Ascending aorta (tissue), 2 donors: ENCODE results near the gene XRCC6. TPM values are rescaled to one million over a fixed set of nuclear protein-coding genes. Genes with fewer than 3 reads are reported as not detected.

Source experiments
- DNase-seq, 2 donors: peaks; one replicate each; pipeline ENCODE4 v3.0.0-alpha.2; 2019; ENCODE audit warnings: low spot score in 2 of 2
- H3K27ac ChIP-seq, 2 donors: fragments of 200-600 bp; sonication (generic); one replicate each; pipeline ENCODE4 v1.5.1; 2016 to 2017; ENCODE audit warnings: mild to moderate bottlenecking in 1 of 2
- H3K27me3 ChIP-seq: fragments of 200-600 bp; sonication (generic); one replicate; pipeline ENCODE4 v1.5.1; 2017
- H3K36me3 ChIP-seq, 2 donors: fragments of 200-600 bp; sonication (generic); one replicate each; pipeline ENCODE4 v1.5.1; 2016
- H3K4me1 ChIP-seq, 2 donors: fragments of 200-600 bp; sonication (generic); one replicate each; pipeline ENCODE4 v1.5.1; 2016 to 2017; ENCODE audit warnings: mild to moderate bottlenecking in 1 of 2
- H3K4me3 ChIP-seq, 2 donors: fragments of 200-600 bp; sonication (generic); one replicate each; pipeline ENCODE4 v1.5.1; 2016 to 2017; ENCODE audit warnings: mild to moderate bottlenecking in 1 of 2
- H3K9me3 ChIP-seq, 2 donors: fragments of 200-600 bp; sonication (generic); one replicate each; pipeline ENCODE4 v1.5.1; 2016
- intact Hi-C: fragments of 100-400 bp; cut with DNase I; formaldehyde crosslinking; loops from one replicate; pipeline ENCODE4 v1.15.1; 2023
- total RNA-seq: library from RNA; depleted of rRNA; stranded (reverse); fragments of >200 nt; gene quantifications from one replicate; pipeline ENCODE4 v1.1.0, GENCODE V29; 2016
- TF ChIP-seq, protein P1 (sequence below), 3 experiments: fragments of 200-600 bp in 2 of 3; fragments of 450-650 bp in 1 of 3; sonication (generic) in 2 of 3; IDR thresholded peaks; one replicate each; pipeline ENCODE4 v1.5.1; 2016 to 2019; ENCODE audit warnings: antibody characterized with exemption in 3 of 3, mild to moderate bottlenecking in 1 of 3, moderate library complexity in 1 of 3

The XRCC6 gene
- total RNA-seq, 1 donor from 2014 or later = 89.7 TPM

DNA sequence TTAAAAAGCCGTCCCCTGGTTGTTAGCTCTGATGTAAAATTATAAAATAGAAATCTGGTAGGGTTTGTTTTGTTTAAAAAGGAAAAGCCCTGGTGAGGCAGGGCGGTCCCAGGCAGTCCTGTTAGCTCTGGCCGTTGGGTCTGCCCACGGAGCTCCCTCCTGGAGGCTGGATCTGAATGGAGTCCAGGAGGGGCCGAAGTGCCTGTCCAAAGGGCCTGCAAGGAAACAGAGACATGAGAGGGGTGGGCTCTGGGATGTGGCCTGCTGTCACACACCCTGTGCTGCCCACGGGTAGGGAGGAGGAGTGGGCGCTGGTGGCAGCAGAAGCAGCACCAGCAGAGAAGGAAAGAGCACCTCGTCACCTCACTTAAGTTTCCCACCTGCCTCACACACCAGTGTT lies 20.1 kb upstream of the XRCC6 start:
- Histone ChIP-seq H3K36me3 (peaks cover 22 to 46% of the 10 kb centered on the region in 2 donors), H3K4me1 (peaks cover 0 to 5% of the 10 kb centered on the region in 2 donors), H3K9me3 (no peaks in the 10 kb centered on the region), H3K4me3 (no peak overlapping the region), H3K27ac (no peak overlapping the region), H3K27me3 (no peaks in the 10 kb centered on the region)
- DNase-seq = no peak
- TF ChIP-seq, protein P1, sequence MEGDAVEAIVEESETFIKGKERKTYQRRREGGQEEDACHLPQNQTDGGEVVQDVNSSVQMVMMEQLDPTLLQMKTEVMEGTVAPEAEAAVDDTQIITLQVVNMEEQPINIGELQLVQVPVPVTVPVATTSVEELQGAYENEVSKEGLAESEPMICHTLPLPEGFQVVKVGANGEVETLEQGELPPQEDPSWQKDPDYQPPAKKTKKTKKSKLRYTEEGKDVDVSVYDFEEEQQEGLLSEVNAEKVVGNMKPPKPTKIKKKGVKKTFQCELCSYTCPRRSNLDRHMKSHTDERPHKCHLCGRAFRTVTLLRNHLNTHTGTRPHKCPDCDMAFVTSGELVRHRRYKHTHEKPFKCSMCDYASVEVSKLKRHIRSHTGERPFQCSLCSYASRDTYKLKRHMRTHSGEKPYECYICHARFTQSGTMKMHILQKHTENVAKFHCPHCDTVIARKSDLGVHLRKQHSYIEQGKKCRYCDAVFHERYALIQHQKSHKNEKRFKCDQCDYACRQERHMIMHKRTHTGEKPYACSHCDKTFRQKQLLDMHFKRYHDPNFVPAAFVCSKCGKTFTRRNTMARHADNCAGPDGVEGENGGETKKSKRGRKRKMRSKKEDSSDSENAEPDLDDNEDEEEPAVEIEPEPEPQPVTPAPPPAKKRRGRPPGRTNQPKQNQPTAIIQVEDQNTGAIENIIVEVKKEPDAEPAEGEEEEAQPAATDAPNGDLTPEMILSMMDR (IDR thresholded peaks at IDR 0.05) = no peak
- intact Hi-C loops = no loop called here

DNA sequence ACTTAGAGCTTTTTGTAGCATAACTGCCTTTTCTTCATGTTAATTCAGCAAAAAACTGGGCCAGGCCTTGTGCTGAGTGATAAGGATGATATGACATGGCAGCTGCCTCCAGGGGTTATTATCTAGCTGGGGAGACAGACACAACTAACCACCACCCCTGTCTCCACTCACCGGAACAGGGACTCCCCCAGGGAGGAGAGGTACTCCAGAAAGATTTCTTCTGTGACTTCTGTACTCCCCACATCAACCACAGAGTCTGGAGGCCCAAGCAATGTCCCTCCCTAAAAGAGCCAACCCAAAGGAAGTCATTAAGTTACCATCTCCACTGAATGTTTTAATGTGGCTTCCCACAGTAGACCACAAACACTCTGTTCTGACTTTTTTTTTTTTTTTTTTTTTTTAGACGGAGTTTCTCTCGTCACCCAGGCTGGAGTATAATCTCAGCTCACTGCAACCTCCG lies 17.2 kb upstream of the XRCC6 start:
- Histone ChIP-seq H3K27me3 (no peaks in the 10 kb centered on the region), H3K27ac (no peak overlapping the region), H3K4me1 (no peaks in the 10 kb centered on the region), H3K36me3 (peaks cover 22 to 55% of the 10 kb centered on the region in 2 donors), H3K4me3 (no peak overlapping the region), H3K9me3 (no peaks in the 10 kb centered on the region)
- intact Hi-C loops = no loop called here
- TF ChIP-seq, protein P1 (IDR thresholded peaks at IDR 0.05) = no peak
- DNase-seq = no peak

DNA sequence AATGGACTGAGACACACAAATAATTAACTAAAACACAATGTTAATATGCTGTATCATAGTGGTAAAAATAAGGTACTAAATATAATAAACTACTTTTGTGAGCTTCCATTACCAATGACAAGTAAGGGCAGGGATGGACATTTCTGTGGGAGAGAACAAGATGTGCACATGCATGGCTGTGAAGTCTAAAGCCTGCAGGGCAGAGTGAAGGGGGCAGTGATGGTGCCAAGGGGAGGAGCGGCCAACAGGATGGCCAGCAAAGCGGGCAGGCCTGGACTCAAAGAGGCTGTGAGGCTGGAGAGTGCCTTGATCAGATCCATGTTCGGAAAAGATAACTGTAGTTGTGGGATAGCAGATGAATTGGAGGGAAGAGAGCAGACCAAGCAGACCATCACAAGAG lies 12.7 kb upstream of the XRCC6 start:
- TF ChIP-seq, protein P1 (IDR thresholded peaks at IDR 0.05) = no peak

DNA sequence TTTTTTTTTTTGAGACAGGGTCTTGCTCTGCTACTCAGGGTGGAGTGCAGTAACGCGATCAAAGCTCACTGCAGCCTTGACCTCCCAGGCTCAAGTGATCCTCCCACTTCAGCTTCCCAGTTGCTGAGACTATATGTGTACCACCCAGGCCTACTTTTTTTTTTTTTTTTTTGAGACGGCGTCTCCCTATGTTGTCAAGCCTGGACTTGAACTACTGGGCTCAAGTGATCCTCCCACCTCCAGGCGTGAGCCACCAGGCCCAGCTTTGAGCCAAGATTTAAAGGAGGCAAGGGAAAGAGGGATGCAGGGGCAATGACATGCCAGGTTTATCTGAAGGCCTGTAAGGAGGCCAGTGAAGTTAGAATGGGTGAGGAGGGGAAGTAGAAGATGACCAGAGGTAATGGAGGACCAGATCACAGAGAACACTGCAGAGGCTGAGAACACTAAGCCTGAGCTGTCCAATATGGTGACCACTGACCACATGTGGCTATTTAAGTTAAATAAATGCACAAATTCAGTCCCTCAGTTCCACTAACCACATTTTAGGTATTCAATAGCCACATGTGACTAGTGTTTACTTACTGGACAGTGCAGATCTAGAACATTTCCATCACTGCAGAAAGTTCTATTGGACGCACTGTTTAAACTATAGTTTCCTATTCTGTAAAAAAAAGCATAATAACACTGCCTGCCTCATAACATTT lies 8.3 kb upstream of the XRCC6 start:
- H3K27me3 ChIP-seq = no peaks in the 10 kb centered on the region
- H3K4me3 ChIP-seq = no peak overlapping the region
- H3K4me1 ChIP-seq = no peaks in the 10 kb centered on the region
- intact Hi-C loops = no loop called here
- H3K36me3 ChIP-seq = no peaks in the 10 kb centered on the region
- DNase-seq = no peak
- TF ChIP-seq, protein P1 (IDR thresholded peaks at IDR 0.05) = no peak
- no peaks in the 10 kb centered on the region for H3K9me3 ChIP-seq
- H3K27ac ChIP-seq = no peak overlapping the region

More for the DNA sequence above, 12.7 kb upstream of the XRCC6 start:
- no peak overlapping the region for H3K4me3 ChIP-seq
- no peaks in the 10 kb centered on the region for H3K9me3 ChIP-seq
- intact Hi-C loops = no loop called here
- no peaks in the 10 kb centered on the region for H3K4me1 ChIP-seq
- H3K36me3 ChIP-seq = peaks cover 3 to 28% of the 10 kb centered on the region in 2 donors
- no peak for DNase-seq
- no peak overlapping the region for H3K27ac ChIP-seq
- no peaks in the 10 kb centered on the region for H3K27me3 ChIP-seq

DNA sequence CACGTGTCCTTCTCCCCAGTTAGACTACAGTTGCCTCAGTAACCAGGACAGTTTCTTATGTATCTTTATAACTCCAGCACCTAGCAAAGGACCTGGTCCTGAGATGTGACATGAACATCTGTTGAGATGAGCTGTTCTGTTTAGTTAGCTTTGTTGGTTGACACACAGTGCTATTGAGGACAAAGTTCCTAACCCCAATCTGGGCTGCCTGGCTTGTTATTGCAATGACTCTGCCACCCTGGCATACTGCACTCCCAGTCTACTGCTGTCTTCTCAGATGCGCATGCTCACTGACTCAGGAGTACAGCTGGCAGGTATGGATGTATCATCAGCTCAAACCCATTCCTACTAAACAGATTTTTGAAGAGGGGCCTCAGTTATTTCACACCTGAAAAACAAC lies 7.6 kb upstream of the XRCC6 start:
- TF ChIP-seq, protein P1 (IDR thresholded peaks at IDR 0.05) = no peak
- H3K4me1 ChIP-seq = no peaks in the 10 kb centered on the region
- H3K36me3 ChIP-seq = no peaks in the 10 kb centered on the region
- intact Hi-C loops = no loop called here
- no peaks in the 10 kb centered on the region for H3K27me3 ChIP-seq
- H3K9me3 ChIP-seq = no peaks in the 10 kb centered on the region
- H3K27ac ChIP-seq = no peak overlapping the region
- H3K4me3 ChIP-seq = no peak overlapping the region
- DNase-seq = no peak
